OCI-M1 (cell line): ENCODE measurements around the gene SERPINB5.
A peak's percentile ranks its signal among the peaks of the same experiment; 100 is the strongest.

ENCODE experiments used
- DNase-seq: peaks from one replicate; lab custom pipeline; 2025; lab: John Stamatoyannopoulos, UW

Gene SERPINB5

GRCh38 chr18:63470751-63471150 is 6.0 kb upstream of the SERPINB5 start:
- no peak for DNase-seq

GRCh38 chr18:63472380-63472779 is 4.4 kb upstream of the SERPINB5 start:
- no peak for DNase-seq

- no peak for DNase-seq
Measured at GRCh38 chr18:63477200-63477599, 442 bp downstream of the SERPINB5 start.

- DNase-seq, result no peak
Measured at GRCh38 chr18:63477968-63478367, 1.2 kb downstream of the SERPINB5 start.

GRCh38 chr18:63479826-63480225 is 3.1 kb downstream of the SERPINB5 start:
- DNase-seq, result no peak

GRCh38 chr18:63480476-63480875 is 3.7 kb downstream of the SERPINB5 start:
- no peak for DNase-seq

- DNase-seq, result no peak
Measured at GRCh38 chr18:63480915-63481314, 4.2 kb downstream of the SERPINB5 start.

GRCh38 chr18:63487676-63488075 is 10.9 kb downstream of the SERPINB5 start:
- peak; percentile 14 for DNase-seq

GRCh38 chr18:63488160-63488559 is 11.4 kb downstream of the SERPINB5 start:
- no peak for DNase-seq

- DNase-seq, result no peak
Measured at GRCh38 chr18:63492851-63493250, 16.1 kb downstream of the SERPINB5 start.

GRCh38 chr18:63495675-63496074 is 18.9 kb downstream of the SERPINB5 start:
- no peak for DNase-seq

GRCh38 chr18:63505566-63506335 is 29.0 kb downstream of the SERPINB5 start:
- DNase-seq, result peak; percentile 74

- DNase-seq, result no peak
Measured at GRCh38 chr18:63506336-63506646, 29.5 kb downstream of the SERPINB5 start.

GRCh38 chr18:63508596-63508995 is 31.8 kb downstream of the SERPINB5 start:
- peak; percentile 53 for DNase-seq

GRCh38 chr18:63511285-63511684 is 34.5 kb downstream of the SERPINB5 start:
- DNase-seq, result peak; percentile 82

GRCh38 chr18:63514326-63514725 is 37.6 kb downstream of the SERPINB5 start:
- DNase-seq, result no peak

- DNase-seq, result no peak
Measured at GRCh38 chr18:63514888-63515678, 38.3 kb downstream of the SERPINB5 start.

GRCh38 chr18:63515801-63516200 is 39.0 kb downstream of the SERPINB5 start:
- no peak for DNase-seq

- DNase-seq, result peak; percentile 88
Measured at GRCh38 chr18:63518178-63519012, 41.6 kb downstream of the SERPINB5 start.

GRCh38 chr18:63520053-63520685 is 43.4 kb downstream of the SERPINB5 start:
- no peak for DNase-seq

- DNase-seq, result no peak
Measured at GRCh38 chr18:63523660-63524059, 46.9 kb downstream of the SERPINB5 start.

- DNase-seq, result no peak
Measured at GRCh38 chr18:63527251-63527650, 50.5 kb downstream of the SERPINB5 start.
